HS-27A (cell line): Measurements from ENCODE around the gene JCAD.

Source experiments
- DNase-seq: peaks from one replicate; pipeline ENCODE4 v3.0.0-alpha.2; 2012; ENCODE audit warnings: low read depth, missing footprints

The JCAD gene

GRCh38 chr10:30073045-30073766 lies 13.8 kb upstream of the JCAD start:
- no peak for DNase-seq

- DNase-seq: no peak
Measured at GRCh38 chr10:30072068-30072467, 12.7 kb upstream of the JCAD start.

GRCh38 chr10:30070001-30070685 lies 10.8 kb upstream of the JCAD start:
- DNase-seq: no peak

GRCh38 chr10:30068492-30069223 lies 9.3 kb upstream of the JCAD start:
- no peak for DNase-seq

DNA sequence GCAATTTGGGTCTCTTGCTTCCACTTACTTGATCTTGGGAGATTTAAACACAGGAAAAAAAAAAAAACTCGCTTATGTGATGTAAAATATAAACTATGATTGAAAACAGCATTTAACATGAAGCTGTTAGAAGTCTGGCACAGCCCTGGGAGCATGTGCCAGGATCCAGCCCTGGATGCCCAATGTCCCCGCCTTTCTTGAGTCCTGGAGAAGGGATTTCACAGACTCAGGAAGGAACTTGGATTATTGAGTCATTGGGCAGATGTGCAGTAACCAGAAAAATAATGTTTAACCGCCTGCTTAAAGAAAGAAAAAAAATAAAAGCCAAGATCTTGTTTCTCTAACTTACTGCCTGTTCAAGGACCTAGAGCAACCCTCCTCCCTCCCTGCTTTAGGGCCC lies 3.7 kb upstream of the JCAD start:
- DNase-seq: no peak

DNA sequence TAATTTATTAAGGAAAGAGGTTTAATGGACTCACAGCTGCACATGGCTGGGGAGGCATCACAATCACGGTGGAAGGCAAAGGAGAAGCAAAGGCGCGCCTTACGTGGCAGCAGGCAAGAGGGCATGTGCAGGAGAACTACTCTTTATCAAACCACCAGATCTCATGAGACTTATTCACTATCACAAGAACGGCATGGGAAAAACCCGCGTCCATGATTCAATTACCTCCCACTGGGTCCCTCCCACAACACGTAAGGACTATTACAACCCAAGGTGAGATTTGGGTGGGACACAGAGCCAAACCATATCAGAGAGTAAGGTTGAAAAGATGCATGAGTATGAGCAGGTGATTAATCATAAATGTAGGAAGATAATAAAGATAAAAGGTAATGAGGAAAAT lies 3.2 kb upstream of the JCAD start:
- no peak for DNase-seq

DNA sequence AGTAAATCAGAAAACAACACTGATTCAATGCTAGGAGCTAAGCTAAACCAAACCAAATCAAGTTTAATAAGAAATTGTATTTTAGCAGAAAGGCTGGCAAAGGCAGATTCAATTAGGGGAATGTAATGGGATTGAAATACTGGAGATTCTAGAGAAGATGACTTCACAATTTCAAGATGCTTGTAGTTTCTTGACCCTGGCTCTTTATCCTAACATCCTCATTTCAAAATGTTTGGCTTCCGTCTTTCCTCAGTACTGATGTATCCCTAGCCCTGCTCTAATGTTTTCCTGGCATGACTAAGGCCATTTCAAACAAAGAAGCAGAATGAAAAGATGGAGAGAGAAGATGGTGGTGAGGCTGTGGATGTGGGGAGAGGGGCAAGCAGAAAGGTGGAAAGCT lies 2.7 kb upstream of the JCAD start:
- no peak for DNase-seq

- no peak for DNase-seq
Measured at GRCh38 chr10:30058570-30059132, 735 bp downstream of the JCAD start.

DNA sequence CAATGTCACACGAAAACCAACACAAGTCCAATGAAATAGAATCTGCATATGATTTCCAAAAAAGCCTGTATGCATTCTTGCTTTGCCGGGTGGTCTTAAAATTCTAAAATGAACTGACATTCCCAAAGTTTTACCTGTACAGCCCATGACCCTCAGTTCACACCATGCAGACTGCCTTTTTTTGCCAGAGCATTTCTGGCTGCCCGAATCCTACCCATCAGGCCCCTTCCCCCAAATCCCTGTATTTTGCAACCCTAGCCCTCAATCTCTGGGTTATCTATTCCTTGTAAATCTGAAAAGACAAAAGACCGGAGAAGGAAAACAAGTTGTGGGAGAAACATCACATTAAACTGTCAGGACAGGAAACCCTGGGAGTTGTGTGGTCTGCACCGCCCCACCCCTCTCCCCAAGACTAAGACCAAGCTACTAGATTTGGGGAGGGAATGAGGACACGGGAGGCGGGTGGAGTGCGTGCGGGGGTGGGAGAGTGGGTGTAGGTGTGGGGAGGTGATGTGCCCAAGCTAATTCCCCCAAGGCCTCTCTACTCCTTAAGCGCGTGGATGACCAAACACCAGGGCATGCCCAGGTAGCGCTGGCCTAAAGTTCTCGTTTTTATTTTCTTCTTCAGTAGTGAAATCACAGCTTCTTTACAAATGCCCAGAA lies 1.4 kb downstream of the JCAD start:
- DNase-seq: no peak

DNA sequence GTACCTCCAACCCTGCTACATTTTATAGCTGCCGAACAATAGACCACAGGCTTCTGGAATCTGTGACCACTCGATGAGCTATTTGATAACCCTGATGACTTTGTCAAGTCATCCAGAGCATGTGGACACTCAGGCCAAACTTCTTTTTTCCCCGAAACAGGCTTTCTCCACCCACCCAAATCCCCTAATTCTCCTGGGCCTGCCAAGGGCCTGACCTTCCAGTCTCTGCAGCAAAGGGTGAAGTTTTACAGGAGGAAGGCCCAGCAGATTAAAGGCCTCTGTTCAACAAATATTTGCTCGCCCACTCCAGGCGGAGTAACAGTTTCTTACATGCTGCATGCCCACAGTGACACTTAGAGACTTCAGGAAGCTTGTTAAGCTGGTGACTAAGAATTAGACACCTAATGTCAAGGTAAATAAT lies 2.0 kb downstream of the JCAD start:
- DNase-seq: no peak

- no peak for DNase-seq
Measured at GRCh38 chr10:30056767-30057355, 2.5 kb downstream of the JCAD start.

DNA sequence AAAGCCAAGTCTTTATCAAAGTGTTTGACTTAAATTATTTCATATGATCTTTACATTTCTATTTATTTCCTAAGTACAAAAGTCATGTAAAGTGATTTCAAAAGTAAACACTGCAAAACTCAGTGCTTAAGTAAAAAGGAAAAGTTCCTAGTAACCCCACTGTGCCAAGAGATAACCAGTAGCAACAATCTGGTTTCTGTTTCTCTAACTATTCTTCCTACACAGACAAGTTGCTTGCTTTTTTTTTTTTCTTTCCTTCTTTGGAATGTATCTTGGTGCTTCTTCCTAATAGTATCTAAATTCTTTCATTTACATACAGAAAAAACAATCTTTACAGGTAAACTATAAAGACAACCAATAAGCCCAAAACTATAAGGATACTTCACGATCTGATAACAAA lies 3.1 kb downstream of the JCAD start:
- no peak for DNase-seq

- no peak for DNase-seq
Measured at GRCh38 chr10:30055226-30055662, 4.1 kb downstream of the JCAD start.

DNA sequence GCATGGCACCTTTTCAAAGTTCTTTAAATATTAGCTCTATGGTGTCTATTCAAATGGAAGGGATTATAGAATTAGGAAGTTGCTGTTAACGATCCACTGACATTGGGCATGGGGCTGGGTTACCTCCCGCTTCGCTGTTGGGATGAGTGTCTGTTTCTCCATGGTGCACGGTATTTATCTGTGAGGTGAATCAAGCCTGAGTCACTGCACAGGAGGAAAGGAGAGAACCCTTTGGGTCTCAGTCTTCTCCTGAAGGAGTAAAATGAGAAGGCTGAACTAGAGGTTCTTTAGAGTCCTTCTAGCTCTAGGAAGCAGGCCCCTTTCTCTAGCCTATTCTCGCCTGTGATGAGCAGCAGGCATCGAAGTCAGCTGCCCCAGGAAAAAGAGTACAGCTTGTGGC lies 7.3 kb downstream of the JCAD start:
- DNase-seq: no peak

DNA sequence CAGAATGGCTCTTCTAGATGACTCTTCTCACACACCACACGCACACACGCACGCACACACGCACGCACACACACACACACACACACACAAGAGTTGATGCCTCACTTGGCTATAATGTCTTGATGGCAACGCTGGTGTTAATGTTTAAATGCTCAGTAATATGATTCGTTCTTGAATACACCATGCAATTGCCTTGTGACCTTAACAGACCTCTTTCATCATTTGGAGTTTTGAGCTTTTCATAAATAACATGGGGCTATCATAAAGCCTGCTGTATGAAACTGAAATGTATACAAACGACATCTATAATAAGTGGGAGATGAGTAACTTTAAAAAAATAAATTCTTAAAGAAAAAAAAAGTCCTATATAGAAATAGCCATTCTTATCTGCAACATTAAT lies 8.2 kb downstream of the JCAD start:
- DNase-seq: no peak

- DNase-seq: no peak
Measured at GRCh38 chr10:30050411-30050810, 9.0 kb downstream of the JCAD start.

- DNase-seq: no peak
Measured at GRCh38 chr10:30048768-30049517, 10.4 kb downstream of the JCAD start.

DNA sequence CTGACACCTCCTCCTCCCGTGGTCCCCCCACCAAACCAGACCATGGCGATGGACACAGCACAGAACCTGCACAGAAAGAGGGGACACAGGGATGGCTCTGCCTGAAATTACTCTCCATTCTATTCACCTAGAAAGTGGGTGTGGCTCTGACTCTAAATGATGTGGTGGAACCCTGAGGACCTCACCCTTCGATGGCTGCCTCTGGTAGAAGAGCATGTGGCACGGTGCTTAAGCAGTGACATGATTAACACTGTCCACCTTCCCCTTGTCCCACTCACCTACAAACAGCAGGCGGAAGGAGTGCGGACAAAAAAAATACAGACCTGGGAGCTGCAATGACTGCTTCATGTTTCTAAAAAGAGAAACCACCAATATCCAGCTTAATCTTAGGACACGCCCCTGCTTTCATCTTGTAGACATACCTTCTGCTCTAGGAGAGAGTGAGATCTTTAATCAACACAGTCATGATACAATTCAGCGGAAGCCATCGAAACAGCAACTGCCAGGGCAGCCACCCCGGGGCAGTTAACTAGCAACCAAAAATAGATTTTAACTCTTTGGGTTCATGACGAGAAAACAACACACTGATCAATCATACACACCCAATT lies 11.4 kb downstream of the JCAD start:
- no peak for DNase-seq

DNA sequence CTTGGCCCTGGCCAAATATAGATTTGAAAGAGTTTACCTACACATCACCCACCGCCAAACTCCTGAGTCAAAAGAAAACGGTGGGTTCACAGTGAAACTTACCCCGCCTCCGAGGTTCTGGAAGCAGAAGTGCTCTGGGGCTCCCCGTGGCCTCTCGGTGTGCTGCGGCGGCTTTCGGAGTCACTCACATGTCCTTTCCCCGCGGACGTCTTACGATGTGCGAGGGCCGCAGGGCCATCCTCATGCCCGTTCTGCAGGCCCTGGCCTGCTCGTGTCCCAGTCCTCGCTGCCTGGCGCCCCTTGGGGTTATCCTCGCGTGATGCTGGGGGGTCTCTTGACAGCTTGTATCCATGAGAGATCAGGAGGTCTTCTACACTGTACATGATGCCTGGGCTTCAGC lies 12.0 kb downstream of the JCAD start:
- DNase-seq: no peak

GRCh38 chr10:30046476-30046875 lies 12.9 kb downstream of the JCAD start:
- DNase-seq: no peak

- DNase-seq: no peak
Measured at GRCh38 chr10:30045961-30046360, 13.4 kb downstream of the JCAD start.
